DOHH2 (cell line): ENCODE measurements around the gene WDR59.

Source experiments
- EZH2phosphoT487 ChIP-seq: fragments of 200-600 bp; sonication (generic); IDR thresholded peaks from 2 replicates; pipeline ENCODE4 v1.6.1; 2017; ENCODE audit warnings: borderline replicate concordance, mild to moderate bottlenecking, antibody characterized with exemption, low read length, moderate library complexity, mixed read lengths
- TF ChIP-seq, protein P1 (sequence below): fragments of 200-600 bp; sonication (generic); IDR thresholded peaks from one replicate; pipeline ENCODE4 v1.5.1; 2014; ENCODE audit warnings: antibody characterized with exemption, mild to moderate bottlenecking, low read depth, low read length; ENCODE audit not compliant: poor library complexity, severe bottlenecking

DNA sequence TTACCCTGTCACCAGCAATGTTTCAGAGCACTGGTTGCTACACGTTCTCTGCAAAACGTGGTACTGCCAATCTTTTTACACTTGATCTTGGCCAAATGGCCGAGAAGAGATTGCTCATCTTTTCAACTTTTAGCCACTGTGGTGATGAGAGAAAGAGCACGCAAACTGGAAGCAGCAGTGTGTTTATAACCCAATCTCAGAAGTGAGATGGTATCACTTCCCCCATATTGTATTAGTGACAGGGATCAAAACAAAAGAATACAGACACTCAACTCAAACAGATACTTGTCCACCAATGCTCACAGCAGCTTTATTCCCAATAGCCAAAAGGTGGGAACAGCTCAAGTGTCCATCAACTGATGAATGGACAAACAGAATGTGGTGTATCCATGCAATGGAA lies 138.2 kb downstream of the WDR59 start:
- TF ChIP-seq, protein P1, sequence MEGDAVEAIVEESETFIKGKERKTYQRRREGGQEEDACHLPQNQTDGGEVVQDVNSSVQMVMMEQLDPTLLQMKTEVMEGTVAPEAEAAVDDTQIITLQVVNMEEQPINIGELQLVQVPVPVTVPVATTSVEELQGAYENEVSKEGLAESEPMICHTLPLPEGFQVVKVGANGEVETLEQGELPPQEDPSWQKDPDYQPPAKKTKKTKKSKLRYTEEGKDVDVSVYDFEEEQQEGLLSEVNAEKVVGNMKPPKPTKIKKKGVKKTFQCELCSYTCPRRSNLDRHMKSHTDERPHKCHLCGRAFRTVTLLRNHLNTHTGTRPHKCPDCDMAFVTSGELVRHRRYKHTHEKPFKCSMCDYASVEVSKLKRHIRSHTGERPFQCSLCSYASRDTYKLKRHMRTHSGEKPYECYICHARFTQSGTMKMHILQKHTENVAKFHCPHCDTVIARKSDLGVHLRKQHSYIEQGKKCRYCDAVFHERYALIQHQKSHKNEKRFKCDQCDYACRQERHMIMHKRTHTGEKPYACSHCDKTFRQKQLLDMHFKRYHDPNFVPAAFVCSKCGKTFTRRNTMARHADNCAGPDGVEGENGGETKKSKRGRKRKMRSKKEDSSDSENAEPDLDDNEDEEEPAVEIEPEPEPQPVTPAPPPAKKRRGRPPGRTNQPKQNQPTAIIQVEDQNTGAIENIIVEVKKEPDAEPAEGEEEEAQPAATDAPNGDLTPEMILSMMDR: no peak
- no peak for TF ChIP-seq EZH2phosphoT487
